ENCODE data around the gene ATAD3B. TPM values are rescaled to one million over a fixed set of nuclear protein-coding genes. Genes with fewer than 3 reads are reported as not detected.
A peak's percentile ranks its signal among the peaks of the same experiment; 100 is the strongest.

The ATAD3B gene
- total RNA-seq, 2 experiments from 2014 or later, result 26.2 to 39.2 TPM

- H3K9me3 Mint-ChIP-seq (ENCODE audit: low read depth), result peaks cover 7% of the 10 kb centered on the region
- no peak for DNase-seq
- intact Hi-C loops (cut with DNase I, micrococcal nuclease), result no loop called here
- POLR2A ChIA-PET, result no interaction called here
- ATAC-seq, result no peak
- no peaks in the 10 kb centered on the region for H3K4me1 Mint-ChIP-seq
- CTCF ChIA-PET, result no interaction called here
- peaks cover 19% of the 10 kb centered on the region for H3K36me3 Mint-ChIP-seq (ENCODE audit: low read depth)
- no peak overlapping the region for H3K27ac Mint-ChIP-seq
- H3K4me3 Mint-ChIP-seq, result no peak overlapping the region
- H3K27me3 Mint-ChIP-seq, result no peaks in the 10 kb centered on the region
Observed at GRCh38 chr1:1534401-1535154, 63.0 kb downstream of the ATAD3B start.

GRCh38 chr1:1535201-1536018, 63.8 kb downstream of the ATAD3B start:
- POLR2A ChIA-PET, result no interaction called here
- no peak overlapping the region for H3K4me3 Mint-ChIP-seq
- intact Hi-C loops (cut with DNase I, micrococcal nuclease), result no loop called here
- DNase-seq (no peak), ATAC-seq (no peak)
- CTCF ChIA-PET, result no interaction called here
- no peaks in the 10 kb centered on the region for H3K27me3 Mint-ChIP-seq
- no peaks in the 10 kb centered on the region for H3K4me1 Mint-ChIP-seq
- H3K36me3 Mint-ChIP-seq (ENCODE audit: low read depth), result peaks cover 11% of the 10 kb centered on the region
- peaks cover 7% of the 10 kb centered on the region for H3K9me3 Mint-ChIP-seq (ENCODE audit: low read depth)
- no peak overlapping the region for H3K27ac Mint-ChIP-seq

GRCh38 chr1:1536019-1536937, 64.7 kb downstream of the ATAD3B start:
- CTCF ChIA-PET, result no interaction called here
- H3K4me1 Mint-ChIP-seq, result no peaks in the 10 kb centered on the region
- H3K9me3 Mint-ChIP-seq (ENCODE audit: low read depth), result peaks cover 4% of the 10 kb centered on the region
- H3K4me3 Mint-ChIP-seq, result no peak overlapping the region
- POLR2A ChIA-PET, result no interaction called here
- no peak for DNase-seq
- H3K36me3 Mint-ChIP-seq (ENCODE audit: low read depth), result peaks cover 8% of the 10 kb centered on the region
- no peak for ATAC-seq
- H3K27me3 Mint-ChIP-seq, result no peaks in the 10 kb centered on the region
- intact Hi-C loops (cut with DNase I, micrococcal nuclease), result no loop called here
- no peak overlapping the region for H3K27ac Mint-ChIP-seq

GRCh38 chr1:1536938-1537546, 65.5 kb downstream of the ATAD3B start:
- intact Hi-C loops (cut with DNase I, micrococcal nuclease), result no loop called here
- DNase-seq (no peak), ATAC-seq (no peak)
- Mint-ChIP-seq H3K4me1 (no peaks in the 10 kb centered on the region), H3K4me3 (no peak overlapping the region), H3K36me3 (ENCODE audit: low read depth) (peaks cover 9% of the 10 kb centered on the region), H3K27me3 (no peaks in the 10 kb centered on the region), H3K27ac (no peak overlapping the region), H3K9me3 (ENCODE audit: low read depth) (peaks cover 1% of the 10 kb centered on the region)
- POLR2A ChIA-PET, result interaction anchor here (0.6 kb wide), 1 partner anchor 38 kb away, joined by 3 read pairs; no protein-coding TSS in a partner anchor
- CTCF ChIA-PET, result no interaction called here

- POLR2A ChIA-PET, result no interaction called here
- no peak for ATAC-seq
- CTCF ChIA-PET, result no interaction called here
Observed at GRCh38 chr1:1537626-1538250, 66.2 kb downstream of the ATAD3B start.

GRCh38 chr1:1538334-1538733, 66.8 kb downstream of the ATAD3B start:
- Mint-ChIP-seq H3K4me3 (no peak overlapping the region), H3K36me3 (ENCODE audit: low read depth) (peaks cover 10% of the 10 kb centered on the region), H3K27me3 (no peaks in the 10 kb centered on the region), H3K4me1 (no peaks in the 10 kb centered on the region), H3K9me3 (ENCODE audit: low read depth) (no peaks in the 10 kb centered on the region), H3K27ac (no peak overlapping the region)
- intact Hi-C loops (cut with DNase I, micrococcal nuclease), result no loop called here
- POLR2A ChIA-PET, result no interaction called here
- ATAC-seq, result no peak
- CTCF ChIA-PET, result no interaction called here
- DNase-seq, result no peak

More at GRCh38 chr1:1537626-1538250, 66.2 kb downstream of the ATAD3B start:
- intact Hi-C loops (cut with DNase I, micrococcal nuclease), result no loop called here
- no peaks in the 10 kb centered on the region for H3K27me3 Mint-ChIP-seq
- H3K4me1 Mint-ChIP-seq, result no peaks in the 10 kb centered on the region
- DNase-seq, result no peak
- H3K9me3 Mint-ChIP-seq (ENCODE audit: low read depth), result no peaks in the 10 kb centered on the region
- H3K27ac Mint-ChIP-seq, result no peak overlapping the region
- H3K36me3 Mint-ChIP-seq (ENCODE audit: low read depth), result peaks cover 8% of the 10 kb centered on the region
- no peak overlapping the region for H3K4me3 Mint-ChIP-seq

- Mint-ChIP-seq H3K9me3 (ENCODE audit: low read depth) (no peaks in the 10 kb centered on the region), H3K27me3 (no peaks in the 10 kb centered on the region), H3K36me3 (ENCODE audit: low read depth) (peaks cover 10% of the 10 kb centered on the region), H3K4me1 (no peaks in the 10 kb centered on the region), H3K27ac (no peak overlapping the region), H3K4me3 (no peak overlapping the region)
- intact Hi-C loops (cut with DNase I, micrococcal nuclease), result no loop called here
- ChIA-PET CTCF (no interaction called here), POLR2A (no interaction called here)
- DNase-seq (no peak), ATAC-seq (no peak)
Observed at GRCh38 chr1:1538989-1539309, 67.4 kb downstream of the ATAD3B start.

- ChIA-PET POLR2A (no interaction called here), CTCF (no interaction called here)
- H3K4me3 Mint-ChIP-seq, result peak overlapping the region; percentile 32
- no peaks in the 10 kb centered on the region for H3K4me1 Mint-ChIP-seq
- no peak for ATAC-seq
- H3K27me3 Mint-ChIP-seq, result no peaks in the 10 kb centered on the region
- intact Hi-C loops (cut with DNase I, micrococcal nuclease), result no loop called here
- peaks cover 10% of the 10 kb centered on the region for H3K36me3 Mint-ChIP-seq (ENCODE audit: low read depth)
- H3K9me3 Mint-ChIP-seq (ENCODE audit: low read depth), result no peaks in the 10 kb centered on the region
- H3K27ac Mint-ChIP-seq, result no peak overlapping the region
- no peak for DNase-seq
Observed at GRCh38 chr1:1539310-1540089, 67.9 kb downstream of the ATAD3B start.

GRCh38 chr1:1540090-1540817, 68.7 kb downstream of the ATAD3B start, which contains the start of gene TMEM240:
TMEM240 (minus strand) TSS chr1:1540624; CDS start chr1:1540346, 278 bp downstream.
- POLR2A ChIA-PET, result no interaction called here
- Mint-ChIP-seq H3K4me3 (peak within 1 kb of the TSS; percentile 32), H3K27me3 (no peaks in the 10 kb centered on the region), H3K4me1 (no peaks in the 10 kb centered on the region), H3K27ac (no peak within 1 kb of the TSS), H3K9me3 (ENCODE audit: low read depth) (no peaks in the 10 kb centered on the region), H3K36me3 (ENCODE audit: low read depth) (peaks cover 10% of the 10 kb centered on the region)
- DNase-seq, result peak; percentile 79
- intact Hi-C loops (cut with DNase I, micrococcal nuclease), result no loop called here
- ATAC-seq, result peak; percentile 80
- CTCF ChIA-PET, result no interaction called here

Data from activated CD4-positive, alpha-beta T cell treated with anti-CD3 and anti-CD28 coated beads for 36 hours (primary cell).